GM19395 (cell line): ENCODE data around the gene KAT14.
"Not testable (repeated sequence)": the region's sequence is repeated elsewhere in the genome, so short reads cannot be mapped to it uniquely, and the experiment has no call there.

Experiments used
- ATAC-seq: cut with Tn5 transposase; IDR thresholded peaks from one replicate; pipeline ENCODE4 v1.9.1; 2021; ENCODE audit warnings: mild to moderate bottlenecking, moderate library complexity; ENCODE audit not compliant: unreplicated experiment

KAT14 gene

DNA sequence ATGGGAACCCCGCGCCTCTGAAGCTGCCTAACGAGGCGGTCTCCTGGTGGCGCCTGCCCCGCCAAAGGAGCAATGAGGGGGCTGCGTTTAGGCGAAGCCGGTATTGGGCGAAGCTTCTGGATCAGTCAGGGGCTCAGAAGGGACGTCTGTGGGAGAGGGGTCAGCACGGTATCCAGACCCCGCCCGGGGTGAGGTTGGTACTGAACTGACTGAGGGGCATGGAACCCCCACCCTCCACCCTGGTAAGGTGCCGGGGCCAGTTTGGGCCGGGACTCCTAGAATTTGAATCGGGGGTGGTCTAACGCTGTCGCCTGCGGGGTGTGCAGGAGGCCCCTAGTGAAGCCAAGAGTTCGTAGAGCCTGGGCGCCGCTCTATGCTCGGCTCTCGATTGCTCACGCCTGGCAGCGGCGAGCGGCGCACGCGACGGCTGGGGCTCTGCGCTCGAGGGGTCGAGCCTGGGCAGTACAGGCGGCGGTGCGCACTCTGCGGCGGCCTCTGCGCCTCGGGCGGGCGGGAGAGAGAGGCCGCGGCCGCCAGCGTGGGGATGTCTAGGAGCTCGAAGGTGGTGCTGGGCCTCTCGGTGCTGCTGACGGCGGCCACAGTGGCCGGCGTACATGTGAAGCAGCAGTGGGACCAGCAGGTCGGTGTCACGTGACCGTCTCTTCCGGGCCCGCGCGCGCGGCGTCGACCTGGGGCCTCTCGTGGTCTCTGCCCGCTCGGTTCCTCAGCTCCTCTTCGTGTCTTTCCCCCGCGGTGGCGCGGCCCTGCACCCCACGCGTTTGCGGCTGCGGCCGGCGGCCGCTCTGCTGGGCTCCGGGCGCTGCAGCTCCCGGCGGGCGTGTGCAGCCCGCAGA, at the start of gene KAT14, which contains the start of gene PET117:
TSS of gene KAT14 (plus strand) at position 452 of the 854 bp plus-strand sequence. CDS start 4,798 bp downstream, outside the sequence.
TSS of gene PET117 (plus strand) at position 452 of the 854 bp plus-strand sequence. CDS start at position 545, 93 bp downstream.
- peak; percentile 91 for ATAC-seq

DNA sequence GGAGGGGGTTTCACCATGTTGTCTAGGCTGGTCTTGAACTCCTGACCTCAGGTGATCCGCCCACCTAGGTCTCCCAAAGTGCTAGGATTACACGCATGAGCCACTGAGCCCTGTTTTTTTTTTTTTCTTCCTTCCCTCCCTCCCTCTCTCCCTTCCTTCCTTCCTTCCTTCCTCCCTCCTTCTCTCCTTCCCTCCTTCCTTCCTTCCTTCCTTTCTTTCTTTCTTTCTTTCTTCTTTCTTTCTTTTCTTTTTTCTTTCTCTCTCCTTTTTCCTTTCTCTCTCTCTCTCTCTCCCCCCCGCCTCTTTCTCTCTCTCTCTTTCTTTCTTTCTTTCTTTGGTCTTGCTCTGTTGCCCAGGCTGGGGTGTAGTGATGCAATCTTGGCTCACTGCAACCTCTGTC, 49.4 kb upstream of the KAT14 start:
- not testable (repeated sequence) for ATAC-seq

GRCh38 chr20:18088841-18089240, 48.8 kb upstream of the KAT14 start:
- ATAC-seq, result not testable (repeated sequence)

DNA sequence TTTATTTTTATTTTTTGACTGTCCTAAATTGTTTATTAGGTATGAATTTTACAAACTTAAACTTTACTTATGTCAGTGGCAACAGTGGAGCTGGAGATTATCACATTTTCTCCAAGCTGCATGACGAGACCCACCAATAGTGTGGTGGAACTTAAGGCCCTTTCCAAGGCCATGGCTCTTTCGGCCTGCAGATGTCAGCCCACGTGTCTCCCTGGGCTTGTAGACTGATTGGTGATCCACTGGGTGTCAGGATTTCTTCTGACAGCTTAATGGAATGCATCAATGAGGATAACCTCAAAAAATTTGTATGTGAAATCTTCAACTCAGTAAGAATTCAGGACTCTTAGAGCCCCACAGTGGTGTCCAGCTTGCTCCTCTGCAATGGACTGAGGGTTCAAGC, 47.6 kb upstream of the KAT14 start:
- ATAC-seq, result no peak

DNA sequence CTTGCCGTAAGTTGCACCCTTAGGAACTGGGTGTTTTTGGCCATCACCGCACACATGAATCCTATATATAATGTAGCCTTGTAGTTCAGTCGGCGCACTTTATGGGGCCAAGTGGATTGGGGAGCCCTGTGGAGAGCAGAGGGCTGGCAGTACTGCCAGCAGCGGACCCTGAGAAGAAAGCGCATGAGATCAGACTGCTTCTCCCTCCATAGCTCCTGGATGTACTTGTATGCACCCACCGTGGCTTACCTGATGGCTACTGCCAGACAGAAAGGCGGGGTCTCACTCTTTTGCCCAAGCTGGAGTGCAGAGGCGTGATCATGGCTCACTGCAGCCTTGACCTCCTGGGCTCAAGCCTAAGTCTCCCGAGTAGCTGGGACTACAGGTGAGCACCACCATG, 47.2 kb upstream of the KAT14 start:
- no peak for ATAC-seq

DNA sequence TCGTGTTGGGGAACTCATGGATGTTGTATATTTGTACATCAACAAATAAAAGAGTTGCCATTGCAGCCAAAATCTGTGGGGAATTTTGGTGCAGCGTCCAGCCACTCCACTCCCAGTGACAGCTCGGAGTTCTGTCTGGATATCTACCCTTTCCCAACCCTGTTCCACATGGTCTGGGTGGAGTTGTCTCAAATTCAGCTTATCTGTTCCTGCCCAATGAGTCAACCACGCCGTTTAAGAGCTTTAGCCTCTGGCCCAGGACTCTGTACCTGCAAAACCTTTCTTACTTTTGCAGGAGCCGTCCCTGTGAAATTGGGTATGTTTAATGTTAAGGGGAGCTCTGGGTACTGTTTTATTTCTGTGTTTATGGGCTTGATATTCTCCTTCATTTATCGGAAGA, 46.0 kb upstream of the KAT14 start:
- no peak for ATAC-seq

GRCh38 chr20:18092890-18093289, 44.8 kb upstream of the KAT14 start:
- ATAC-seq, result no peak

- no peak for ATAC-seq
These were observed 44.3 kb upstream of the KAT14 start for GRCh38 chr20:18093388-18093787.

DNA sequence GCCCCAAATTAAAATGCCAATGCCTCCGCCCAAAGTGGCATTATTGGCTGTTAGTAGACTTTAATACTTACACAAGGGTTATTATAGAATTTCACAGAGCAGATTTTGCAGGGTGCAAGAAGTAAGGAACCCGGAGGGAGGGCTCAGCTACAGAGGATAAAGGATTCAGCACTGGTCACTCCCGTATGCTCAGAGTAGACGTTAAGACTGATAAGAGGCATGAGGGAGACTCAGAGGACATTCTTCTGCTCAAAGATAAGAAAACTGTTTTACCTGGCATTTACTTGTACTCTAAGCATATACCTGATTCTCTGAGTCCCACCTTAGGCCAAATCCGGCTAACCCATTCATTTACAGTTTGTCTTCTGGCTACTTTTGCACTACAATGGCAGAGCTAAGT, 43.5 kb upstream of the KAT14 start:
- ATAC-seq, result no peak

DNA sequence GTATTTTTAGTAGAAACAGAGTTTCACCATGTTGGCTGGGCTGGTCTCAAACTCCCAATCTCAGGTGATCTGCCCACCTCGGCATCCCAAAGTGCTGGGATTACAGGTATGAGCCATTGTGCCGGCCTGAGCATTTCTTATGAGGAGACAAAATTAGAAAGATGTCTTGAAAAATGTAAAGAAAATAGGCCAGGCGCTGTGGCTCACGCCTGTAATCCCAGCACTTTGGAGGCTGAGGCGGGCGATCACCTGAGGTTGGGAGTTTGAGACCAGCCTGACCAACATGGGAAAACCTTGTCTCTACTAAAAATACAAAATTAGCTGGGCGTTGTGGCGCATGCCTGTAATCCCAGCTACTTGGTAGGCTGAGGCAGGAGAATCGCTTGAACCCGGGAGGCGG, 37.1 kb upstream of the KAT14 start:
- not testable (repeated sequence) for ATAC-seq

- no peak for ATAC-seq
These were observed 36.4 kb upstream of the KAT14 start for GRCh38 chr20:18101125-18101810.

- ATAC-seq, result no peak
These were observed 34.2 kb upstream of the KAT14 start for GRCh38 chr20:18103497-18103896.

- no peak for ATAC-seq
These were observed 29.3 kb upstream of the KAT14 start for GRCh38 chr20:18108326-18108725.

DNA sequence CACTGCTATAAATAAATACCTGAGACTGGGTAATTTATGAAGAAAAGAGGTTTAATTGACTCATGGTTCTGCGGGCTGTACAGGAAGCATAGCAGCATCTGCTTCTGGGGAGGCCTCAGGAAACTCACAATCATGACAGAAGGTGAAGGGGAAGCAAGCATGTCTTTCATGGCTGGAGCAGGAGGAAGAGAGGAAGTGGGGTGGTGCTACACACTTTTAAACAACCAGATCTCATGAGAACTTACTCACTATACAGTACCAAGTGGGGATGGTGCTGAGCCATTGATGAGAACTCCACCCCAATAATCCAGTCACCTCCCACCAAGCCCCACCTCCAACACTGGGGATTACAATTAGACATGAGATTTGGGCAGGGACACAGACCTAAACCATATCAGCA, 9.1 kb upstream of the KAT14 start:
- ATAC-seq, result not testable (repeated sequence)

DNA sequence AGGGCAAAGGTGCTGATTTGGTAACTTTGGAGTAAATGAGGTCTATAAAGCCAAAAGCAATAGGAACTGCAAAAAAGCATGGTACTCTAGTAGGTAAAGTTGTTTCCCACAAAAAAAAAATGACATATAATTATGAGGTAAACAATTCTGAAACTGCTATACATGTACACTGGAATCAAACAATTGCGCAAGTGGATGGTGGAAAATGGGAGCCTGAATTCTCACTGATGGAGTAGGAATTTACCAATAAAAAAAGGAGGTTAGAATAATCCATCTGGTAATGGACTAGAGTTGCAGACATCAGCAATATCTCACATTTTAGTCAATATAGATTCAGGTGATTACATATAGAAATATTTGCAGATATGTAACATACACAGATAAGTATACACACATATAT, 5.0 kb upstream of the KAT14 start:
- no peak for ATAC-seq

DNA sequence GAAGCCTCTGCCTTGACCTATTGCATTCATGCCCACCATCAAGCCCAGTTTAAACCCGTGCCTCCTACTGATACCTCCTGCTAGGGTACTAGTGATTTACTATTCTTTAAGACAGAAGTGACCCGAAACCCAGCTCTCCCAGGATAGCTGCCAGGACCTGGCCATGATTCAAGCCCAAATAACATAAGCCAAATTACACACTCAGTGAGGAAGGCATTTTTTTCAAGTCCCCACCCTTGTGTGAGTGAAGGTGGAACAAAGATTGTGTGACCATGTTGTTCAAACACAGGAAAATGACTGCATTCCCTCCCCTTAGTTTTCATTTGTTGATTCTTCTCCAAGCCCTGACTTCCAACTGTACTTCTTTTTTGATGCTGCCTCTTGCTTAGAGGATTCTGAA, 3.7 kb upstream of the KAT14 start:
- ATAC-seq, result no peak

DNA sequence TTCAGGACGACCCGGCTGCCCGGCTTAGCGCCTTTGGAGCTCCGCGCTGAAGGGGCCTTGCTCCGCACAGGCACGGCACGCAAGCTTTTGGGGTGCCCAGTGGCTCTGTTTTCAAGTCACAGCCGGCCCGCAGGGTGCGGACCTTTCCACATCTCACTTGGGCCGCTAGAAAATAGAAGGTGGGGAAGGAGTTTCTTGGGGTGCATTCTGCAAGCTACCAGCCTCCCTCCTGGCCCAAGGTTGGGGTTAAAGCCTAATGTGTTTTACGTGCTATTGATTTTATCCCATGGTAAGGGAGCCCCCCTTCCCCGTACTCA, 561 bp downstream of the KAT14 start:
- ATAC-seq, result peak; percentile 47

DNA sequence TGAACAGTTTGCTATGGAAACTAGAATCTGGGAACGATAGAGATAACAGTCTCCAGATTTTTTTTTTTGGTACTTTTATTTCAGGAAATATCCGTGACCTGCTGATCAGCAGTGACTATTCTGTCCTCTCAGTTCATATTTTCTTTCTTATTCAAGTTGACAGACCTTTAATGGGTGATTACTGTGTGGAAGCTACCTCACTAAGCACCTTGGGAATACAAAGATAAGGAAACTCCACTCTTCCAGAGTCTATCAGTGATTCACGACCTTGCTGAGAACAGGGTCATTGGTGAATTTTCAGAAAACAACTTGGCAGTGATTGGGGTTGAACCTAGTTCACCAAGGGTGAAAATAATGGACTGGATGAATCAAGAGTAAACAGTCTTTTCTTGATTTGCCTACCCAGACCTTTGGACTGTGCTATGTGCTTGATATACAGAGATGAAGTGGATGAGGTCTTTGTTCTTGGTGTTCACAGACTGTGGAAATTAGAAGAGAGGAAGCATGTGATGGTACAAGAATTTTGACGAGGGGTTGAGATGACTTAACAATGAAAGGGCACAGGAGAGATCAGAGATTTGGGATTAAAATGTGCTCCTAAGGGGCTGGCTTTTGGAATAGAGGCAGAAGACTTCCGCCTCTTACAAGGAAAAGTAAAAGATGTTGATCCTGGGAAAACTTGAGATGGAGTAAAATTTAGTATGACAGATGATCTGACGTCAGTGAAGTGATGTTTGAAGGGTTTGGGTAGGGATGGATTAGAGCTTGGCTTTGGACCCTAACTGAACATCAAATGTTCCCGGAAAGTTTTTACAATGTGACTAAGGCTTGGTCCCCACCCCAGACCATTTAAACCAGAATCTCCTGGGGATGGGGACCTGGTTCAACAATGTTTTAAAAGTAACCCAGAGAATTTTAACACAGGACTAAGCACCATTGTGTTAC, 1.2 kb downstream of the KAT14 start:
- no peak for ATAC-seq

GRCh38 chr20:18139832-18140231, 2.2 kb downstream of the KAT14 start:
- no peak for ATAC-seq

DNA sequence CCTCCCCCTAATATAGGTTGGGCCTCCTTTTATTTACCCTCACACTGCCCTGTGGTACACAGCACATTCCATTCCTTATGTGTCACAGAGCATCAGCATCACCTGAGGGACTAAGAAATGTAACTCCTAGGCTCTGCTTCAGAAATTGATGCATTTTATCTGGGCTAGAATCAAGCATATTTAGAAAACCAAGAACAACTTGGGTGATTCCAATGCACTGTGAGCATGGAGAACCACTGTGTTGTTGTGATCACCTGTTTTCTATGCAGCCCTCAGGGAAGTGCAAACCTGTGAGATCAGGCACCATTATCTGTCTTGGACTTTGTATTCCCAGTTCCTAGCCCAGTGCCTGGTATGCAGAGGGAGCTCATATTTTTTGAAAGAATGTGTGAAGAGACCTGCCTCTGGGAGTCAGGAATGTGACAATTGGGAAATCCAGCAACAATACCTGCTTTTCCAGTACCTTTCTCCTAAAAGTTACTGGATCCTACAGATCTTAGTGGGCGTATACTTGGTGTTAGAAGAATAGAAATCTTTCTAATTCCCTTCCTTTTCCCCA, 7.0 kb downstream of the KAT14 start:
- no peak for ATAC-seq

DNA sequence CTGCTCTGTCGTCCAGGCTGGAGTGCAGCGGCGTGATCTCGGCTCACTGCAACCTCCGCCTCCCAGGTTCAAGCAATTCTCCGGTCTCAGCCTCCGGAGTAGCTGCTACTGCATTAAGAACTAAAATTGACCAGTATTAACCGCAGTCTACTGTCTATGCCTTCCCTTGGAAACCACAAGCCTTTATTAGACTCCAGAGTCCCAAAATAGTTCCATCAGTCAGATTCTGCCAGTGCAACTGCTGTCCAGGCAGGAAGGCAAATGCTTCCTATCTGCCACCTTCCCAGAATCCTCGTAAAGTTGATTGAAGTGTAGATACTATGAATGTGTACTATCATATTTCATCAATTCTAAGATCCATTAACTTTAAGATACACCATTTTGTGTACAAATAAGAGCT, 16.7 kb downstream of the KAT14 start:
- ATAC-seq, result no peak
